H1 (cell line): ENCODE results near the gene ZNF3. TPM values are rescaled to one million over a fixed set of nuclear protein-coding genes. Genes with fewer than 3 reads are reported as not detected.

Experiments
- CTCF ChIA-PET: fragments of 300-600 bp; sonication (Branson Sonifier 250); formaldehyde crosslinking; loops from one replicate; lab custom pipeline; 2021; ENCODE audit not compliant: partially characterized antibody; lab: Charles Lee
- POLR2A ChIA-PET: fragments of 300-600 bp; sonication (Branson Sonifier 250); formaldehyde crosslinking; loops from one replicate; lab custom pipeline; 2021; ENCODE audit warnings: inconsistent platforms; ENCODE audit not compliant: partially characterized antibody; lab: Charles Lee
- DNase-seq, 2 experiments: peaks; one replicate each; pipeline versions ENCODE4 v3.0.0 to v3.0.0-alpha.2; 2010 to 2022; ENCODE audit warnings: low spot score in 2 of 2, low read depth in 1 of 2, mixed read lengths in 1 of 2
- FAIRE-seq: peaks from 2 replicates; lab custom pipeline; 2011; peaks lifted over from hg19 to GRCh38; lab: Jason Lieb, UNC
- H2AFZ ChIP-seq: 2 replicates; pipeline ENCODE4 v1.8.1; 2012; ENCODE audit warnings: low read length, inconsistent platforms
- H2AK5ac ChIP-seq: 2 replicates; pipeline ENCODE4 v1.6.1; 2013; ENCODE audit warnings: low read depth, low read length
- H2BK120ac ChIP-seq: replicated peaks from 2 replicates; pipeline ENCODE3; 2013; ENCODE audit warnings: low read depth, low read length, inconsistent platforms
- H2BK12ac ChIP-seq: 2 replicates; pipeline ENCODE4 v1.6.1; 2013; ENCODE audit warnings: low read depth, low read length
- H2BK15ac ChIP-seq: 2 replicates; pipeline ENCODE4 v1.6.1; 2013; ENCODE audit warnings: low read length
- H2BK20ac ChIP-seq: 2 replicates; pipeline ENCODE4 v1.6.1; 2013; ENCODE audit warnings: low read length
- H2BK5ac ChIP-seq: 2 replicates; pipeline ENCODE4 v1.6.1; 2013; ENCODE audit warnings: low read depth, low read length
- H3K14ac ChIP-seq: 2 replicates; pipeline ENCODE4 v1.6.1; 2013; ENCODE audit warnings: inconsistent platforms; ENCODE audit not compliant: insufficient read length
- H3K18ac ChIP-seq: 2 replicates; pipeline ENCODE4 v1.6.1; 2013; ENCODE audit warnings: low read length; ENCODE audit errors: extremely low read depth
- H3K23ac ChIP-seq: 2 replicates; pipeline ENCODE4 v1.6.1; 2013; ENCODE audit warnings: inconsistent platforms; ENCODE audit not compliant: insufficient read length
- H3K23me2 ChIP-seq: 2 replicates; pipeline ENCODE4 v1.6.1; 2013; ENCODE audit warnings: low read depth, low read length
- H3K27ac ChIP-seq: 2 replicates; pipeline ENCODE4 v1.6.1; 2011; ENCODE audit warnings: low read depth, low read length, inconsistent platforms
- H3K27me3 ChIP-seq, 4 experiments: replicated peaks in 1 of 4; 1 replicate in 1 of 4; 2 replicates in 3 of 4; pipeline versions ENCODE4 v1.6.1 to v1.8.1; 2011 to 2013; ENCODE audit warnings: low read length in 3 of 4, mild to moderate bottlenecking in 3 of 4, inconsistent platforms in 2 of 4, mixed read lengths in 2 of 4, moderate library complexity in 1 of 4; ENCODE audit not compliant: control insufficient read depth in 3 of 4, insufficient read depth in 3 of 4; ENCODE audit errors: extremely low read depth in 1 of 4
- H3K36me3 ChIP-seq, 4 experiments: 2 replicates each; pipeline versions ENCODE4 v1.6.1 to v1.8.1; 2011 to 2013; ENCODE audit warnings: mild to moderate bottlenecking in 4 of 4, low read length in 3 of 4, moderate library complexity in 2 of 4, control low read depth in 1 of 4, inconsistent platforms in 1 of 4; ENCODE audit not compliant: insufficient read depth in 4 of 4, control insufficient read depth in 2 of 4
- H3K4ac ChIP-seq: replicated peaks from 2 replicates; pipeline ENCODE3; 2013; ENCODE audit warnings: low read length, low read depth, mixed read lengths, inconsistent platforms; ENCODE audit not compliant: insufficient read length
- H3K4me1 ChIP-seq, 4 experiments: replicated peaks in 1 of 4; 1 replicate in 1 of 4; 2 replicates in 3 of 4; pipeline versions ENCODE4 v1.6.1 to v1.8.1; 2011 to 2013; ENCODE audit warnings: low read length in 3 of 4, inconsistent platforms in 2 of 4, mixed read lengths in 1 of 4; ENCODE audit not compliant: insufficient read depth in 4 of 4, control insufficient read depth in 3 of 4
- H3K4me2 ChIP-seq, 2 experiments: 2 replicates each; pipeline versions ENCODE4 v1.6.1 to v1.8.1; 2011 to 2013; ENCODE audit warnings: low read depth in 2 of 2, low read length in 2 of 2, control low read depth in 1 of 2, inconsistent platforms in 1 of 2, mild to moderate bottlenecking in 1 of 2; ENCODE audit not compliant: insufficient read depth in 1 of 2
- H3K4me3 ChIP-seq, 4 experiments: fragments of 200-600, 300-600 bp in 1 of 4; sonication (generic), shearing (Covaris generic), sonication (Bioruptor Twin) in 1 of 4; 2 replicates each; pipeline versions ENCODE4 v1.5.1 to v1.8.1; 2011 to 2016; ENCODE audit warnings: low read length in 4 of 4, low read depth in 3 of 4, control low read depth in 2 of 4, inconsistent platforms in 2 of 4, mild to moderate bottlenecking in 2 of 4, mixed read lengths in 1 of 4, moderate library complexity in 1 of 4; ENCODE audit not compliant: insufficient read depth in 2 of 4; ENCODE audit errors: extremely low read depth in 1 of 4
- H3K56ac ChIP-seq: replicated peaks from 2 replicates; pipeline ENCODE3; 2013; ENCODE audit warnings: low read depth, mild to moderate bottlenecking, mixed read lengths, low read length, inconsistent platforms; ENCODE audit not compliant: insufficient read length
- H3K79me1 ChIP-seq: 2 replicates; pipeline ENCODE4 v1.6.1; 2013; ENCODE audit warnings: low read depth, low read length, control low read depth
- H3K79me2 ChIP-seq, 2 experiments: 2 replicates each; pipeline versions ENCODE4 v1.6.1 to v1.8.1; 2012 to 2013; ENCODE audit warnings: low read length in 2 of 2, mild to moderate bottlenecking in 2 of 2, inconsistent platforms in 1 of 2; ENCODE audit not compliant: insufficient read depth in 2 of 2, control insufficient read depth in 1 of 2
- H3K9ac ChIP-seq, 4 experiments: replicated peaks in 1 of 4; 1 replicate in 1 of 4; 2 replicates in 3 of 4; pipeline versions ENCODE4 v1.6.1 to v1.8.1; 2011 to 2013; ENCODE audit warnings: low read depth in 3 of 4, low read length in 3 of 4, control low read depth in 2 of 4, mild to moderate bottlenecking in 2 of 4, moderate library complexity in 2 of 4, inconsistent platforms in 1 of 4; ENCODE audit errors: extremely low read depth in 1 of 4
- H3K9me3 ChIP-seq, 2 experiments: 2 replicates each; pipeline versions ENCODE4 v1.6.1 to v1.8.1; 2012 to 2013; ENCODE audit warnings: mild to moderate bottlenecking in 2 of 2, moderate library complexity in 2 of 2, control low read depth in 1 of 2, inconsistent platforms in 1 of 2, low read depth in 1 of 2, low read length in 1 of 2, mixed read lengths in 1 of 2; ENCODE audit not compliant: insufficient read depth in 2 of 2
- H4K20me1 ChIP-seq, 2 experiments: replicated peaks in 1 of 2; 2 replicates each; pipeline versions ENCODE3 to v1.8.1; 2011 to 2013; ENCODE audit warnings: inconsistent platforms in 2 of 2, low read length in 2 of 2, mild to moderate bottlenecking in 1 of 2; ENCODE audit not compliant: insufficient read depth in 2 of 2, control insufficient read depth in 1 of 2
- H4K5ac ChIP-seq: 2 replicates; pipeline ENCODE4 v1.6.1; 2013; ENCODE audit warnings: low read length, low read depth, mixed read lengths, inconsistent platforms; ENCODE audit not compliant: insufficient read length
- H4K8ac ChIP-seq: 2 replicates; pipeline ENCODE4 v1.8.0; 2013; ENCODE audit warnings: mild to moderate bottlenecking, moderate library complexity, low read length, inconsistent platforms; ENCODE audit not compliant: insufficient read depth; ENCODE audit errors: extremely low read depth
- H4K91ac ChIP-seq: replicated peaks from 2 replicates; pipeline ENCODE3; 2013; ENCODE audit warnings: low read length, mixed read lengths, inconsistent platforms; ENCODE audit not compliant: insufficient read length
- MAFK ChIP-seq: IDR thresholded peaks from 2 replicates; pipeline ENCODE4 v1.6.1; 2012; ENCODE audit warnings: low read depth, mild to moderate bottlenecking, improper control_type of control experiment, low read length
- TAF7 ChIP-seq: optimal IDR thresholded peaks from 2 replicates; pipeline ENCODE3; 2011; ENCODE audit warnings: low read depth, mild to moderate bottlenecking, inconsistent platforms, low read length, moderate library complexity, borderline replicate concordance
- WGBS, 2 experiments: shearing (Covaris generic) in 1 of 2; methylation state at CpG; one replicate each; pipeline versions ENCODE4 v1.1.6 to v1.1.7; 2013 to 2015; ENCODE audit warnings: low lambda C conversion rate in 2 of 2, mixed read lengths in 2 of 2, inconsistent platforms in 1 of 2, low coverage in 1 of 2, missing lambda C conversion rate in 1 of 2; ENCODE audit not compliant: insufficient replicate concordance in 2 of 2, insufficient coverage in 1 of 2, insufficient read length in 1 of 2; ENCODE audit errors: extremely low coverage in 1 of 2, missing lambda C conversion rate in 1 of 2; 5-methylcytosine and 5-hydroxymethylcytosine counted together
- polyA plus RNA-seq, 7 experiments: library from polyadenylated mRNA; depleted of rRNA in 3 of 7; stranded (reverse) in 5 of 7; unstranded in 2 of 7; fragments of >200 nt in 5 of 7; fragments of 200-250 nt in 2 of 7; gene quantifications; 1 replicate in 5 of 7; 2 replicates in 1 of 7; 4 replicates in 1 of 7; pipeline versions ENCODE4 v1.2.1 to v1.2.3, GENCODE V29; 2011 to 2013; ENCODE audit warnings: missing spikeins in 2 of 7, mixed read lengths in 2 of 7
- total RNA-seq: library from RNA; stranded (reverse); fragmentation: NEBNext Ultra II Directional; extraction: Animal tissue kit (Norgen Biotek cat#: 25700); gene quantifications from 2 replicates; pipeline ENCODE4 v1.2.1, GENCODE V29; 2021

Gene ZNF3
- total and polyA plus RNA-seq, 2 of the 8 experiments (the other 6 are each of a cell fraction or from before 2014, with no cell fraction given): 26.9 to 49.1 TPM

DNA sequence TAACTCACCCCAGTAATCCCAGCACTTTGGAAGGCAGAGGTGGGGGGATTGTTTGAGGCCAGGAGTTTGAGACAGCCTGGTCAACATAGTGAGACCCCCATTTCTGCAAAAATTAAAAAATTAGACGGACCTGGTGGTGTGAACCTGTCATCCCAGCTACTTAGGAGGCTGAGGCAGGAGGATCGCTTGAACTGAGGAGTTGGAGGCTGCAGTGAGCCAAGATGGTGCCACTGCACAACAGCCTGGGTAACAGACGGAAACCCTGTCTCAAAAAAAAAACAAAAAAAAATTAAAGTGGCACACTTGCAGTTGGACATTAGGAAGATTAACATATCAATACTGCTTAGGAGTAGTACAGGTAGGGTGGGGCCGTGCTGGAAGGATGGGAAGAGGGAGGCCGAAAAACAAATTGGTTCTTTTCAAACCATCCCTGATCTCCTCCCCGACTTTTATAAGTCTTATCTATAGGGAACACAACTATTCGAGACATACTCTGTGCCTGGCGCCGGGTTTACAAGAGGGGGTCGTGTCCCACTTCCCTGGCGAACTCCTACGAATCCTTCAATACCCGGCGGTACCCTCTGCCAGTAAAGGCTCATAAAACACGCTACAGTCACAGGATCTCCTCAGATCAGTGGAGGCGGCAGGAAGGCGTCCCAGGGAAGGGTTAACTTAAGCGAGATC is 37.0 kb upstream of the ZNF3 start:
- Histone ChIP-seq H4K5ac (peak overlapping the region; percentile 59), H3K79me2 (peaks cover 0 to 6% of the 10 kb centered on the region in 2 experiments; a peak in 1 of 4 replicates), H2BK15ac (no peak overlapping the region), H3K18ac (peak overlapping the region; percentile 42), H3K4me1 (peaks cover 0 to 5% (median 1%) of the 10 kb centered on the region in 4 experiments; a peak in 5 of 7 replicates), H3K56ac (peak overlapping the region; percentile 42), H3K4ac (no peak overlapping the region), H2AK5ac (no peak overlapping the region), H2BK120ac (no peak overlapping the region), H3K27ac (peak overlapping the region; percentile 88), H3K9ac (peak overlapping the region; percentile 87 to 96 (median 88)), H2BK5ac (peak overlapping the region; percentile 46), H3K14ac (no peak overlapping the region), H3K23me2 (peaks cover 8% of the 10 kb centered on the region), H4K20me1 (peaks cover 0 to 1% of the 10 kb centered on the region in 2 experiments), H3K27me3 (no peaks in the 10 kb centered on the region), H4K91ac (no peak overlapping the region), H3K4me3 (peak overlapping the region; percentile 75 to 98 (median 94)), H3K4me2 (peak overlapping the region; percentile 74 to 92), H3K9me3 (no peaks in the 10 kb centered on the region), H2BK12ac (no peak overlapping the region), H3K23ac (no peak overlapping the region), H2BK20ac (no peak overlapping the region), H3K79me1 (0 out of 2 replicates have a peak, but pooled peaks cover 4% of the 10 kb centered on the region), H4K8ac (peak overlapping the region; percentile 60; the same call in 1 of the 2 replicates), H2AFZ (peak overlapping the region; percentile 27; the same call in 1 of the 2 replicates), H3K36me3 (peaks cover 0 to 6% (median 4%) of the 10 kb centered on the region in 4 experiments; a peak in 6 of 8 replicates)
- CTCF ChIA-PET: no interaction called here
- DNase-seq (no peak), FAIRE-seq (no peak)
- TF ChIP-seq MAFK: no peak
- TF ChIP-seq TAF7: no peak
- POLR2A ChIA-PET: interaction anchor here (0.6 to 20.0 kb wide), 3 partner anchors 14 to 306 kb away, joined by 3 to 722 read pairs (median 414); partner anchors contain the start of genes AP4M1, COPS6, MCM7 and ZNF3
- 23% methylated on average over 18 of the region's 18 CpGs; no CpG with 5 or more reads in 1 of the 2 experiments for WGBS, 2 experiments
